Mesothelial cell of epicardium (in vitro differentiated cells): ENCODE data around the gene VAMP2. TPM values are rescaled to one million over a fixed set of nuclear protein-coding genes. Genes with fewer than 3 reads are reported as not detected.

Experiments used
- DNase-seq, 2 experiments: peaks; one replicate each; pipeline ENCODE4 v3.0.0; 2021; ENCODE audit warnings: low spot score in 2 of 2; ENCODE audit not compliant: unreplicated experiment in 2 of 2
- H3K27ac Mint-ChIP-seq: 2 replicates; pipeline ENCODE4 v1.8.0; 2021; ENCODE audit warnings: mixed read lengths
- H3K27me3 Mint-ChIP-seq: 2 replicates; pipeline ENCODE4 v1.8.0; 2021; ENCODE audit warnings: low read depth, mixed read lengths
- H3K36me3 Mint-ChIP-seq: 2 replicates; pipeline ENCODE4 v1.8.0; 2021; ENCODE audit warnings: mixed read lengths
- H3K4me1 Mint-ChIP-seq: 2 replicates; pipeline ENCODE4 v1.8.0; 2021; ENCODE audit warnings: mixed read lengths
- H3K4me3 Mint-ChIP-seq: 2 replicates; pipeline ENCODE4 v1.8.0; 2021; ENCODE audit warnings: mild to moderate bottlenecking, moderate library complexity, mixed read lengths
- H3K9me3 Mint-ChIP-seq: 2 replicates; pipeline ENCODE4 v1.8.0; 2021; ENCODE audit warnings: mixed read lengths
- total RNA-seq: library from RNA; stranded (reverse); gene quantifications from 3 replicates; pipeline ENCODE4 v1.2.1, GENCODE V29; 2021
- TF ChIP-seq, protein P1 (sequence below): fragments of 200-600 bp; sonication (generic); IDR thresholded peaks from one replicate; pipeline ENCODE4 v1.5.0; 2021; ENCODE audit warnings: antibody characterized with exemption; ENCODE audit not compliant: unreplicated experiment

The VAMP2 gene, protein sequence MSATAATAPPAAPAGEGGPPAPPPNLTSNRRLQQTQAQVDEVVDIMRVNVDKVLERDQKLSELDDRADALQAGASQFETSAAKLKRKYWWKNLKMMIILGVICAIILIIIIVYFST
- total RNA-seq, result 51.3 to 55.3 TPM (median 54.8 TPM) in 3 replicates

DNA sequence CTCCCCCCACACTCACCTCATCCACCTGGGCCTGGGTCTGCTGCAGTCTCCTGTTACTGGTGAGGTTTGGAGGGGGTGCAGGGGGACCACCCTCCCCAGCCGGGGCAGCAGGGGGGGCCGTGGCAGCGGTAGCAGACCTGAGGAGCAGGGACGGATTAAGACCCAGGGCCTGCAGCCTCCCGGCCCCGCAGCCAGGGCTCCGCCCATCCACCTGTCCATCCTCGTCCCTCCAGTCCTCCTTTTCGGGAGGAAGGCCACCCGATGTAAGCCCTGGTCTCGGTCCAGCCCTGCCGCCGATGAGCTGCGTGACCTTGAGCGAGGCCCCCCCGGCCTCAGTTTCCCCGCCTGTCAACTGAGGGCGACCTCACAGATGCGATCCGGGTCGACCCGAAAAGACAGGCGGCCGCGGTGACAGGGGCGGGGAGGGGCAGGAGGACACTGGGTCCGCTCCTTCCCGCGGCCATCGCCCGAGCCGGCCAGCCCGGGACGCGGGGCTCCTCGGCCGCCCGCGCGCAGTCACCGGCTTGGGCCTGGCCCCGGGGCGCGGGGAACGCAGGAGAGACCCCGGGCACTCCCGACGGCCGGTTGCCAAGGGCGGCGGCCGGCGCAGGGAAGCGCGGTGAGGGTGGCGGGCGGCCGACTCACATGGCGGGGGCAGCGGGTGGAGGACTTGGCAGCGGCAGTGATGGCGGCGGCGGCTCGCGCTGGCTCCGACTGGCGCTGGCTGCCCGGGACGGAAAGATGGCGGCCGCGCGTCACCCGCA, at the start of gene VAMP2:
Gene VAMP2 (minus strand): TSS at position 716 of the 764 bp plus-strand sequence. CDS start 69 bp downstream, at position 647.
- DNase-seq, result peak; percentile 75 to 83
- peaks cover 37% of the 10 kb centered on the region for H3K4me1 Mint-ChIP-seq
- H3K27ac Mint-ChIP-seq, result peak within 1 kb of the TSS; percentile 97
- H3K4me3 Mint-ChIP-seq, result peak within 1 kb of the TSS; percentile 88
- no peaks in the 10 kb centered on the region for H3K36me3 Mint-ChIP-seq
- H3K27me3 Mint-ChIP-seq, result no peaks in the 10 kb centered on the region
- TF ChIP-seq, protein P1, sequence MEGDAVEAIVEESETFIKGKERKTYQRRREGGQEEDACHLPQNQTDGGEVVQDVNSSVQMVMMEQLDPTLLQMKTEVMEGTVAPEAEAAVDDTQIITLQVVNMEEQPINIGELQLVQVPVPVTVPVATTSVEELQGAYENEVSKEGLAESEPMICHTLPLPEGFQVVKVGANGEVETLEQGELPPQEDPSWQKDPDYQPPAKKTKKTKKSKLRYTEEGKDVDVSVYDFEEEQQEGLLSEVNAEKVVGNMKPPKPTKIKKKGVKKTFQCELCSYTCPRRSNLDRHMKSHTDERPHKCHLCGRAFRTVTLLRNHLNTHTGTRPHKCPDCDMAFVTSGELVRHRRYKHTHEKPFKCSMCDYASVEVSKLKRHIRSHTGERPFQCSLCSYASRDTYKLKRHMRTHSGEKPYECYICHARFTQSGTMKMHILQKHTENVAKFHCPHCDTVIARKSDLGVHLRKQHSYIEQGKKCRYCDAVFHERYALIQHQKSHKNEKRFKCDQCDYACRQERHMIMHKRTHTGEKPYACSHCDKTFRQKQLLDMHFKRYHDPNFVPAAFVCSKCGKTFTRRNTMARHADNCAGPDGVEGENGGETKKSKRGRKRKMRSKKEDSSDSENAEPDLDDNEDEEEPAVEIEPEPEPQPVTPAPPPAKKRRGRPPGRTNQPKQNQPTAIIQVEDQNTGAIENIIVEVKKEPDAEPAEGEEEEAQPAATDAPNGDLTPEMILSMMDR, result no peak
- H3K9me3 Mint-ChIP-seq, result no peaks in the 10 kb centered on the region

DNA sequence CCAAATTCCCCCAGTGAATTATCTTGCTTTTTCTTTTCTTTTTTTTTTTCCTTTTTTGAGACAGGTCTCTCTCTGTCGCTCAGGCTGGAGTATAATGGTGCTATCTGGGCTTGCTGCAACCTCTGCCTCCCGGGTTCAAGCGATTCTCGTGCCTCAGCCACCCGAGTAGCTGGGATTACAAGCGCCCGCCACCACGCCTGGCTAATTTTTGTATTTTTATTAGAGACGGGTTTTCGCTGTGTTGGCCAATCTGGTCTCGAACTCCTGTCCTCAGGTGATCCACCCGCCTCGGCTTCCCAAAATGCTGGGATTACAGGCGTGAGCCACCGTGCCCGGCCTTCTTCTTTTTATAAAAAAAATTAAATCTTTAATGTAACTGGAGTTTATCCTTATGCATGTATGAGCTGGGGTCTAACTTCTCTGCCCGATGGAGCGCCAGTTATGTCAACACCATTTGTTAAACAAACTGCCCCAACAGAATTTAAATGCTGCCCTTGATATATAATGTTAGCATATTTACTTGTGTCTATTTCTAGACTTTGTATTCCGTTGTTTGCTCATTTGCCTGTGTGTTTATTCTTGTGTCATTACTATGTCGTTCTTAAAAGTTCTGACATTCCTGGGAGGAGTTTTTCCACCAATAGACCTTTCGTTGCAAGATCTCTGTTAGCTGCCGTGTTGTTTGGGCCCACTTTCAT, 48.2 kb upstream of the VAMP2 start:
- Mint-ChIP-seq H3K27me3 (no peaks in the 10 kb centered on the region), H3K4me3 (peak overlapping the region; percentile 82), H3K27ac (peak overlapping the region; percentile 97), H3K4me1 (peaks cover 14% of the 10 kb centered on the region), H3K9me3 (no peaks in the 10 kb centered on the region), H3K36me3 (peaks cover 2% of the 10 kb centered on the region)
- TF ChIP-seq, protein P1, result no peak
- DNase-seq, result no peak

DNA sequence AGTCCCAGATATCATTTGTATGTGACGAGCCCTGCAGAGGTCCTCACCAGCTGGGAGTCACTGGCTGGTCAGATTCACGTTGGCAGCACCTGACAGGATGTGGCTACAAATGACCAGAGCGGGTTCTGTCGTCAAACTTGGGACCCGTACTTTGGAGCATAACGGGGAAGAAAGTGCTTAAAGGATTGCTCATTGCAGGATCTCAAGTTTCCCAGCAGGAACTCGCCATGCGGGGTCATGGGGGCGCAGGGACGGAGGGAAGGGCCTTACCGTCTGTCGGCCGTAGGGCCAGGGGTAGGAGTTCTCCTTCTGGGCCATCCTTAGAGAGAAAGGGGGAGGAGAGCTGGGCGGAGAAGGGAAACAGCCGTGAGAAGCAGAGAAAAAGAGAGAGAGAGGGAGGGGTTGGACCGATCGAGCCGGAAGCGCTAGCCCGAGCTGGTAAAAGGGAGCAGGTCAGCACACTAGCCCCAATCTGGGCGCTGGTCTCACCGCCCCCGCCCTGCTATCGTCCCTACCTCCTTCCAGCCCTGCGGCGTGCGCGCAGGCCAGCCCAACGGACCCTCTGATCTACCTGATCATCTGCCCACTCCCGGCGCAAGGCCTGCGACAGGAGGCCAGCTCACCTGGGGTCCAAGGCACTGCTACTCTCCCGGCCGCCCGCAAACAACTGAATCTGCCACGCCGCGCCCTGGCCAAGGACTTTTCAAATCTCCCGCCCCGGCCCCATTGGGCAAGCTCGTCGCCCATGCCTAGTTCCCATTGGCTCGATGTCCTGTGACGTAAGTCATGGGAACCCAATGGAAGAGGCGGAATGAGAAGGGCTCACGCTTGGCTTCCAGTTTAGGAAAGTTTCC, 47.4 kb upstream of the VAMP2 start, which contains the start of gene AURKB:
Gene AURKB (minus strand): TSS at position 669 of the 854 bp plus-strand sequence. CDS start 351 bp downstream, at position 318.
- H3K4me1 Mint-ChIP-seq, result peaks cover 14% of the 10 kb centered on the region
- TF ChIP-seq, protein P1, result no peak
- H3K4me3 Mint-ChIP-seq, result peak within 1 kb of the TSS; percentile 82
- H3K9me3 Mint-ChIP-seq, result no peaks in the 10 kb centered on the region
- H3K27ac Mint-ChIP-seq, result peak within 1 kb of the TSS; percentile 97
- H3K36me3 Mint-ChIP-seq, result peaks cover 2% of the 10 kb centered on the region
- no peaks in the 10 kb centered on the region for H3K27me3 Mint-ChIP-seq
- DNase-seq, result peak; percentile 94 to 95

DNA sequence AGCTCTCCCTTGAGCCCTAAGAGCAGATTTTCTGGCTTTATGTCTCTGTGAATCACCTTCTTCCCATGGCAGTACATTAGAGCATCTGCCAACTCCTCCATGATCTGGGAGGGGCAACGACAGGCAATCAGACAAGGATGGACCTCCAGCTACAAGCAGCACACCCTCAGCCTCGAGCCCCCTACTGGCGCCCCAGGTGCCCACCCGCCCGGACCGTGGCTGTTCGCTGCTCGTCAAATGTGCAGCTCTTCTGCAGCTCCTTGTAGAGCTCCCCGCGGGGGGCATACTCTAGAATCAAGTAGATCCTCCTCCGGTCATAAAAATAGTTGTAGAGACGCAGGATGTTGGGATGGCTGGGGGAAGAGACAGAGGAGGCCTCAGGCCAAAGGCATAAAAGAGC, 43.8 kb upstream of the VAMP2 start:
- Mint-ChIP-seq H3K36me3 (peaks cover 3% of the 10 kb centered on the region), H3K4me1 (peaks cover 14% of the 10 kb centered on the region), H3K27me3 (no peaks in the 10 kb centered on the region), H3K4me3 (no peak overlapping the region), H3K9me3 (no peaks in the 10 kb centered on the region), H3K27ac (no peak overlapping the region)
- DNase-seq, result no peak
- TF ChIP-seq, protein P1, result no peak
